Lower leg skin (tissue), 3 donors: ENCODE results near the gene HYDIN.
"Not testable (repeated sequence)": the region's sequence is repeated elsewhere in the genome, so short reads cannot be mapped to it uniquely, and the experiment has no call there.

Source experiments
- POLR2A ChIP-seq, 2 donors: fragments of 450-650 bp; IDR thresholded peaks; one replicate each; pipeline ENCODE4 v1.6.1; 2016 to 2017; ENCODE audit warnings: antibody characterized with exemption in 2 of 2, mild to moderate bottlenecking in 1 of 2, moderate library complexity in 1 of 2
- TF ChIP-seq, protein P1 (sequence below), 3 donors: fragments of 450-650 bp; IDR thresholded peaks; one replicate each; pipeline ENCODE4 v1.5.1; 2016; ENCODE audit warnings: antibody characterized with exemption in 3 of 3, mild to moderate bottlenecking in 3 of 3, moderate library complexity in 2 of 3

DNA sequence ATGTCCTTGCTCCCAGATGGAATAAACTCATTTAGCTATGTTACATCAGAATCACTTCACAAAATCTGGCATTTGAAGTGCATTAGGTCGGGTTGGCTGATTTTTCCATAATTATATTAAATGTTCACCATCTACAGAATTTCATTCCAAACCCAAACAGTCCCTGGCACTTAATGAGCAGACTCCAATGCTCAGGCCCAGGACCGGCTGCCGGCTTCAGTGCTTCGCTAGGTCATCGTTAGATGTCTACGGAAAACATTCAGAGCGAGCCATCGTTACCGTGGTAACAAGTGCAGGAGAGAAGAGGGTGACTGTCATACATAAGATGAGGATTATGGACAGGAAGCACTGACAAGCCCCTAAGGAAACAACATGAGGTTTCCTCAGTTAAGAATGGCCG is 215.1 kb downstream of the HYDIN start:
- TF ChIP-seq, protein P1, sequence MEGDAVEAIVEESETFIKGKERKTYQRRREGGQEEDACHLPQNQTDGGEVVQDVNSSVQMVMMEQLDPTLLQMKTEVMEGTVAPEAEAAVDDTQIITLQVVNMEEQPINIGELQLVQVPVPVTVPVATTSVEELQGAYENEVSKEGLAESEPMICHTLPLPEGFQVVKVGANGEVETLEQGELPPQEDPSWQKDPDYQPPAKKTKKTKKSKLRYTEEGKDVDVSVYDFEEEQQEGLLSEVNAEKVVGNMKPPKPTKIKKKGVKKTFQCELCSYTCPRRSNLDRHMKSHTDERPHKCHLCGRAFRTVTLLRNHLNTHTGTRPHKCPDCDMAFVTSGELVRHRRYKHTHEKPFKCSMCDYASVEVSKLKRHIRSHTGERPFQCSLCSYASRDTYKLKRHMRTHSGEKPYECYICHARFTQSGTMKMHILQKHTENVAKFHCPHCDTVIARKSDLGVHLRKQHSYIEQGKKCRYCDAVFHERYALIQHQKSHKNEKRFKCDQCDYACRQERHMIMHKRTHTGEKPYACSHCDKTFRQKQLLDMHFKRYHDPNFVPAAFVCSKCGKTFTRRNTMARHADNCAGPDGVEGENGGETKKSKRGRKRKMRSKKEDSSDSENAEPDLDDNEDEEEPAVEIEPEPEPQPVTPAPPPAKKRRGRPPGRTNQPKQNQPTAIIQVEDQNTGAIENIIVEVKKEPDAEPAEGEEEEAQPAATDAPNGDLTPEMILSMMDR (IDR thresholded peaks at IDR 0.05) = not testable (repeated sequence)
- not testable (repeated sequence) for TF ChIP-seq POLR2A (IDR thresholded peaks at IDR 0.05)
